ENCODE measurements around the gene UGT1A9.
"Not testable (repeated sequence)": the region's sequence is repeated elsewhere in the genome, so short reads cannot be mapped to it uniquely, and the experiment has no call there.

The UGT1A9 gene

DNA sequence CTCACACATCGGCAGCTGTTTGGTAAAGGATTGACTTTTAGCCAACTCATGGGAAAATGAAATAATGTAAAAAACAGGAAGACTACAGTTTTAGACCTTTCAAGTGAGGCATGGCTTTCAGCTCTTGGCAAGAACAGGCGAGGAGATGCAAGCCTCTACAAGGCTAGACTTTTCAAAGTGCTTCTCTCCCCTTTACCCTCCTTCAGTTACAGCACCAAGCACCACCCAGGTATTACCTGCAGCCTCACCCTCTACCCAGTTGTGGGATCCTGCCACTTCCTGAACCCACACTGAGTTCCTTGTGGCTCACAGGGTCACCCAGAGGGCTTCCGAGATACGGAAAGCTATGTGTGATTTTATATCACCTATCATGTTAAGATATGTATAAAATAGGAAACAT, 20.7 kb upstream of the UGT1A9 start:
- DNase-seq (ENCODE audit: low spot score) = no peak
- no peak for TF ChIP-seq CTCF (IDR thresholded peaks at IDR 0.05; ENCODE audit: extremely low read depth, insufficient read depth, missing control alignments)
- in situ Hi-C loops (cut with MboI; ENCODE audit: low pct_unique_long_range_greater_than_20kb, low sequenced_read_pairs, unreplicated experiment) = no loop called here

GRCh38 chr2:233651430-233651829, 20.3 kb upstream of the UGT1A9 start:
- in situ Hi-C loops (cut with MboI; ENCODE audit: low pct_unique_long_range_greater_than_20kb, low sequenced_read_pairs, unreplicated experiment) = no loop called here
- DNase-seq (ENCODE audit: low spot score) = no peak
- no peak for TF ChIP-seq CTCF (IDR thresholded peaks at IDR 0.05; ENCODE audit: extremely low read depth, insufficient read depth, missing control alignments)

DNA sequence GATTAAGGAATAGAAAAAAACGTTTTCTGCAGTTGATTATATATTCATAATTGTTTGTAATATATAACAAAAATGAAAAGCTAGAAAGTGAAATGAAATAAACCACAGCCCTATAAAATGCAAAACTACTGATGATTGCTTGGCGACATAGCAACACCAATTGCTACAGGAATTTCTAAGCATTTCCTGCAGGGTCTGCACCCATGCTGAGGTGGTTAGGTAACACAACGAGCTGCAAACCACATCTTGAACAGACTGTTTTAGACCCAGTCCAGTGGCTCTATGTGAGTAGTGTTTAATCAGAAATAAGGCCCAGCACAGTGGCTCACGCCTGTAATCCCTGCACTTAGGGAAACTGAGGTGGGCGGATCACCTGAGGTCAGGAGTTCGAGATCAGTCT, 17.2 kb upstream of the UGT1A9 start:
- TF ChIP-seq CTCF (IDR thresholded peaks at IDR 0.05; ENCODE audit: extremely low read depth, insufficient read depth, missing control alignments) = no peak
- DNase-seq (ENCODE audit: low spot score) = no peak
- in situ Hi-C loops (cut with MboI; ENCODE audit: low pct_unique_long_range_greater_than_20kb, low sequenced_read_pairs, unreplicated experiment) = no loop called here

DNA sequence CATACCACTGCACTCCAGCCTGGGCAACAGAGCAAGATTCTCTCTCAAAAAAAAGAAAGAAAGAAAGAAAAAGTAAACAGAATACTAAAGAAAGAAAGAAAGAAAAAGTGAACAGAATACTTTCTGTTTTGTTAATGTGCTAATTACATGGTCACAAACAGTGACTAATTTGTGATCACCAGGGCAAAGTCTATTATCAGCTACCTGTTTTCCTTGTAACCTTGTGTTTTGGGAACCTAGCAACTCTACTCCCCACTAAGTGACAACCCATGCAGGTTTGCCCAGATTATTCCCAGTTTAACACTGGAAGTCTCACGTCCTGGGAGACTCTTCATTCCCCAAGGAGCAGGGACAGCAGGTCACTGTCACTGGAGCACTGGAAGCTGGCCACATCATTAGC, 16.7 kb upstream of the UGT1A9 start:
- no peak for DNase-seq (ENCODE audit: low spot score)
- TF ChIP-seq CTCF (IDR thresholded peaks at IDR 0.05; ENCODE audit: extremely low read depth, insufficient read depth, missing control alignments) = no peak
- in situ Hi-C loops (cut with MboI; ENCODE audit: low pct_unique_long_range_greater_than_20kb, low sequenced_read_pairs, unreplicated experiment) = no loop called here

- in situ Hi-C loops (cut with MboI; ENCODE audit: low pct_unique_long_range_greater_than_20kb, low sequenced_read_pairs, unreplicated experiment); DNase-seq (ENCODE audit: low spot score): not testable (repeated sequence)
Measured at GRCh38 chr2:233655943-233656342, 15.8 kb upstream of the UGT1A9 start.

- TF ChIP-seq CTCF (IDR thresholded peaks at IDR 0.05; ENCODE audit: extremely low read depth, insufficient read depth, missing control alignments) = no peak
- DNase-seq (ENCODE audit: low spot score) = peak; percentile 2
- in situ Hi-C loops (cut with MboI; ENCODE audit: low pct_unique_long_range_greater_than_20kb, low sequenced_read_pairs, unreplicated experiment) = no loop called here
Measured at GRCh38 chr2:233656443-233656842, 15.3 kb upstream of the UGT1A9 start.

DNA sequence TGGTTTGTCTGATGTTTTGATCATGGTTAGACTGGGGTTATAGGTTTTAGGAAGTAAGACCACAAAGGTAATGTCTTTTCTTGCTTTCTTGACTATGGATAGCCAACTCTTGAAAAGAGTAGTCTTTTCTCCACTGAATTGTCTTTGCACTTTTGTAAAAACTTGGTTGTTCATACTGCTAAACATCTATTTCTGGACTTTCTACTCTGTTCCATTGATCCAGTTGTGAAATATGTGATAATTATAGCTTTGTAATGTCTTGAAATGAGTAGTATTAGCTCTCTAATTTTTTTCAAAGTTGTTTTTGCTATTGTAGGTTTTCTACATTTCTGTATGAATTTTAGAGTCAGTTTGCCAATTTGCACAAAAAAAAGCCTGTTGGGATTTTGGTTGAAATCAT, 13.1 kb upstream of the UGT1A9 start:
- no peak for TF ChIP-seq CTCF (IDR thresholded peaks at IDR 0.05; ENCODE audit: extremely low read depth, insufficient read depth, missing control alignments)
- in situ Hi-C loops (cut with MboI; ENCODE audit: low pct_unique_long_range_greater_than_20kb, low sequenced_read_pairs, unreplicated experiment) = no loop called here
- DNase-seq (ENCODE audit: low spot score) = no peak
